Measurements from ENCODE around the gene ANKRD35. TPM values are rescaled to one million over a fixed set of nuclear protein-coding genes. Genes with fewer than 3 reads are reported as not detected.
A peak's percentile ranks its signal among the peaks of the same experiment; 100 is the strongest.
"Not testable (repeated sequence)": the region's sequence is repeated elsewhere in the genome, so short reads cannot be mapped to it uniquely, and the experiment has no call there.

The ANKRD35 gene
- total RNA-seq, 1 donor from 2014 or later: 0.77 TPM

GRCh38 chr1:145922266-145922665, 36.6 kb upstream of the ANKRD35 start:
- no peak overlapping the region for H3K27ac ChIP-seq (replicated peaks)
- no peak for TF ChIP-seq CTCF (IDR thresholded peaks at IDR 0.05; ENCODE audit: borderline replicate concordance)
- intact Hi-C loops (cut with micrococcal nuclease): no loop called here

GRCh38 chr1:145920297-145920696, 34.6 kb upstream of the ANKRD35 start:
- peaks cover 29% of the 10 kb centered on the region for H3K36me3 ChIP-seq
- H3K9me3 ChIP-seq (replicated peaks); H3K27ac ChIP-seq (replicated peaks); intact Hi-C loops (cut with micrococcal nuclease); DNase-seq; H3K27me3 ChIP-seq (ENCODE audit: low read depth): not testable (repeated sequence)
- H3K4me3 ChIP-seq: peak overlapping the region; percentile 94
- H3K4me1 ChIP-seq: peaks cover 36% of the 10 kb centered on the region

More at GRCh38 chr1:145922266-145922665, 36.6 kb upstream of the ANKRD35 start:
- Histone ChIP-seq H3K4me3 (no peak overlapping the region), H3K9me3 (replicated peaks) (no peaks in the 10 kb centered on the region), H3K4me1 (peaks cover 45% of the 10 kb centered on the region), H3K36me3 (peaks cover 18% of the 10 kb centered on the region), H3K27me3 (ENCODE audit: low read depth) (no peaks in the 10 kb centered on the region)
- DNase-seq: no peak

- Histone ChIP-seq H3K4me1 (peaks cover 36% of the 10 kb centered on the region), H3K27me3 (ENCODE audit: low read depth) (no peaks in the 10 kb centered on the region), H3K36me3 (peaks cover 39% of the 10 kb centered on the region), H3K4me3 (peak overlapping the region; percentile 94), H3K27ac (replicated peaks) (peak overlapping the region; percentile 96), H3K9me3 (replicated peaks) (no peaks in the 10 kb centered on the region)
- no peak for TF ChIP-seq CTCF (IDR thresholded peaks at IDR 0.05; ENCODE audit: borderline replicate concordance)
- DNase-seq: peak; percentile 59
- intact Hi-C loops (cut with micrococcal nuclease): loop anchor here (10.0 kb wide), 2 partner anchors 56 to 64 kb away; partner anchors contain the start of gene PIAS3
Observed at GRCh38 chr1:145918992-145919939, 33.6 kb upstream of the ANKRD35 start.

GRCh38 chr1:145918144-145918991, 32.7 kb upstream of the ANKRD35 start, which contains the start of gene PEX11B:
PEX11B (minus strand) TSS chr1:145918717; CDS start chr1:145918688, 29 bp downstream.
- intact Hi-C loops (cut with micrococcal nuclease): loop anchor here (10.0 kb wide), 2 partner anchors 56 to 64 kb away; partner anchors contain the start of gene PIAS3
- Histone ChIP-seq H3K4me3 (peak within 1 kb of the TSS; percentile 94), H3K27ac (replicated peaks) (peak within 1 kb of the TSS; percentile 96), H3K27me3 (ENCODE audit: low read depth) (no peaks in the 10 kb centered on the region), H3K4me1 (peaks cover 36% of the 10 kb centered on the region), H3K36me3 (peaks cover 42% of the 10 kb centered on the region), H3K9me3 (replicated peaks) (no peaks in the 10 kb centered on the region)
- peak; percentile 20 for TF ChIP-seq CTCF (IDR thresholded peaks at IDR 0.05; ENCODE audit: borderline replicate concordance)
- DNase-seq: peak; percentile 90

- H3K27ac ChIP-seq (replicated peaks): peak overlapping the region; percentile 96
- H3K27me3 ChIP-seq (ENCODE audit: low read depth): no peaks in the 10 kb centered on the region
- peaks cover 43% of the 10 kb centered on the region for H3K36me3 ChIP-seq
- peaks cover 36% of the 10 kb centered on the region for H3K4me1 ChIP-seq
- no peak for TF ChIP-seq CTCF (IDR thresholded peaks at IDR 0.05; ENCODE audit: borderline replicate concordance)
- peak overlapping the region; percentile 94 for H3K4me3 ChIP-seq
- H3K9me3 ChIP-seq (replicated peaks): no peaks in the 10 kb centered on the region
- DNase-seq: no peak
- intact Hi-C loops (cut with micrococcal nuclease): loop anchor here (10.0 kb wide), 2 partner anchors 57 to 63 kb away; partner anchors contain the start of gene PIAS3
Observed at GRCh38 chr1:145917595-145917994, 31.9 kb upstream of the ANKRD35 start.
